Trophoblast cell (in vitro differentiated cells and primary cell): ENCODE measurements around the gene CYTH2.
"Not testable (repeated sequence)": the region's sequence is repeated elsewhere in the genome, so short reads cannot be mapped to it uniquely, and the experiment has no call there.

Source experiments
- DNase-seq, 2 donors: peaks; one replicate each; pipeline ENCODE4 v3.0.0-alpha.2; 2016
- H2AFZ ChIP-seq: 2 replicates; pipeline ENCODE4 v1.6.1; 2013; ENCODE audit warnings: low read length, moderate library complexity, mild to moderate bottlenecking; ENCODE audit not compliant: insufficient read depth, poor library complexity
- H2AK5ac ChIP-seq: 2 replicates; pipeline ENCODE4 v1.6.1; 2013; ENCODE audit warnings: mild to moderate bottlenecking, low read length
- H2BK120ac ChIP-seq: 2 replicates; pipeline ENCODE4 v1.6.1; 2013; ENCODE audit warnings: low read length, mild to moderate bottlenecking, moderate library complexity; ENCODE audit not compliant: insufficient read depth, poor library complexity
- H2BK12ac ChIP-seq: 2 replicates; pipeline ENCODE4 v1.6.1; 2013; ENCODE audit warnings: mild to moderate bottlenecking, low read length, moderate library complexity
- H2BK5ac ChIP-seq: 2 replicates; pipeline ENCODE4 v1.6.1; 2013; ENCODE audit warnings: low read length, low read depth, moderate library complexity, mild to moderate bottlenecking; ENCODE audit not compliant: poor library complexity
- H3K14ac ChIP-seq: 2 replicates; pipeline ENCODE4 v1.6.1; 2013; ENCODE audit warnings: mild to moderate bottlenecking, low read length
- H3K18ac ChIP-seq: 2 replicates; pipeline ENCODE4 v1.6.1; 2013; ENCODE audit warnings: mild to moderate bottlenecking, low read length
- H3K23ac ChIP-seq: 2 replicates; pipeline ENCODE4 v1.6.1; 2013; ENCODE audit warnings: low read length
- H3K27ac ChIP-seq: 2 replicates; pipeline ENCODE4 v1.5.1; 2013; ENCODE audit warnings: low read depth, mild to moderate bottlenecking, inconsistent platforms, low read length, moderate library complexity
- H3K27me3 ChIP-seq: 2 replicates; pipeline ENCODE4 v1.6.1; 2013; ENCODE audit warnings: inconsistent platforms, mild to moderate bottlenecking, low read length, moderate library complexity; ENCODE audit not compliant: insufficient read depth
- H3K36me3 ChIP-seq, 2 experiments: 1 replicate in 1 of 2; 2 replicates in 1 of 2; pipeline ENCODE4 v1.6.1; 2013; ENCODE audit warnings: low read length in 2 of 2, mild to moderate bottlenecking in 2 of 2, moderate library complexity in 1 of 2; ENCODE audit not compliant: insufficient read depth in 2 of 2, control insufficient read depth in 1 of 2
- H3K4ac ChIP-seq: 2 replicates; pipeline ENCODE4 v1.6.1; 2013; ENCODE audit warnings: low read depth, mild to moderate bottlenecking, low read length, moderate library complexity
- H3K4me1 ChIP-seq, 2 experiments: 1 replicate in 1 of 2; 2 replicates in 1 of 2; pipeline ENCODE4 v1.6.1; 2013; ENCODE audit warnings: low read length in 2 of 2, mild to moderate bottlenecking in 2 of 2, moderate library complexity in 1 of 2; ENCODE audit not compliant: insufficient read depth in 2 of 2, control insufficient read depth in 1 of 2
- H3K4me2 ChIP-seq: 2 replicates; pipeline ENCODE4 v1.6.1; 2013; ENCODE audit warnings: inconsistent platforms, mild to moderate bottlenecking, low read length, moderate library complexity
- H3K4me3 ChIP-seq: 2 replicates; pipeline ENCODE4 v1.5.1; 2013; ENCODE audit warnings: mild to moderate bottlenecking, low read depth, low read length, inconsistent platforms
- H3K79me1 ChIP-seq: one replicate; pipeline ENCODE4 v1.6.1; 2013; ENCODE audit warnings: low read length
- H3K79me2 ChIP-seq: 2 replicates; pipeline ENCODE4 v1.6.1; 2013; ENCODE audit warnings: low read length, mild to moderate bottlenecking; ENCODE audit not compliant: control insufficient read depth, insufficient read depth, poor library complexity
- H3K9ac ChIP-seq: 2 replicates; pipeline ENCODE4 v1.6.1; 2013; ENCODE audit warnings: mild to moderate bottlenecking, low read length
- H3K9me3 ChIP-seq: 2 replicates; pipeline ENCODE4 v1.6.1; 2013; ENCODE audit warnings: low read depth, mild to moderate bottlenecking, control low read depth, inconsistent platforms, low read length; ENCODE audit not compliant: insufficient read depth
- H4K12ac ChIP-seq: 2 replicates; pipeline ENCODE4 v1.6.1; 2013; ENCODE audit warnings: low read depth, mild to moderate bottlenecking, low read length, moderate library complexity
- H4K8ac ChIP-seq: 2 replicates; pipeline ENCODE4 v1.6.1; 2013; ENCODE audit warnings: low read depth, mild to moderate bottlenecking, low read length, moderate library complexity
- H4K91ac ChIP-seq: one replicate; pipeline ENCODE4 v1.6.1; 2013; ENCODE audit warnings: low read depth, mild to moderate bottlenecking, low read length, moderate library complexity
- WGBS: extraction: QIAGEN DNeasy Blood & Tissue Kit; methylation state at CpG from one replicate; pipeline ENCODE4 v1.1.7; 2013; ENCODE audit warnings: missing lambda C conversion rate; ENCODE audit not compliant: insufficient read length, insufficient coverage; ENCODE audit errors: extremely low coverage; 5-methylcytosine and 5-hydroxymethylcytosine counted together

The CYTH2 gene

GRCh38 chr19:48483301-48483700, 14.1 kb downstream of the CYTH2 start:
- Histone ChIP-seq H3K79me1 (no peaks in the 10 kb centered on the region), H4K12ac (no peak overlapping the region), H3K14ac (no peak overlapping the region), H3K27me3 (no peaks in the 10 kb centered on the region), H4K8ac (no peak overlapping the region), H2BK5ac (no peak overlapping the region), H4K91ac (no peak overlapping the region), H3K36me3 (peaks cover 33 to 35% of the 10 kb centered on the region in 2 experiments), H3K27ac (no peak overlapping the region), H3K9ac (no peak overlapping the region), H2BK12ac (no peak overlapping the region), H3K23ac (no peak overlapping the region), H3K4me1 (no peaks in the 10 kb centered on the region), H3K4me2 (no peak overlapping the region), H2BK120ac (no peak overlapping the region), H3K18ac (no peak overlapping the region), H2AFZ (no peak overlapping the region), H3K79me2 (no peaks in the 10 kb centered on the region), H3K9me3 (no peaks in the 10 kb centered on the region), H3K4me3 (no peak overlapping the region), H2AK5ac (no peak overlapping the region), H3K4ac (no peak overlapping the region)
- DNase-seq = no peak
- WGBS = no CpG with 5 or more reads among the region's 3 CpGs

GRCh38 chr19:48484247-48484893, 15.2 kb downstream of the CYTH2 start:
- Histone ChIP-seq H3K4me1 (no peaks in the 10 kb centered on the region), H2AFZ (no peak overlapping the region), H2BK5ac (no peak overlapping the region), H4K8ac (no peak overlapping the region), H3K4ac (no peak overlapping the region), H3K9me3 (no peaks in the 10 kb centered on the region), H3K79me1 (no peaks in the 10 kb centered on the region), H3K4me2 (no peak overlapping the region), H3K79me2 (no peaks in the 10 kb centered on the region), H4K91ac (no peak overlapping the region), H3K14ac (no peak overlapping the region), H3K4me3 (no peak overlapping the region), H2BK120ac (no peak overlapping the region), H3K18ac (no peak overlapping the region), H2BK12ac (no peak overlapping the region), H2AK5ac (no peak overlapping the region), H3K27ac (no peak overlapping the region), H3K36me3 (peaks cover 24 to 25% of the 10 kb centered on the region in 2 experiments), H3K27me3 (no peaks in the 10 kb centered on the region), H3K23ac (no peak overlapping the region), H3K9ac (no peak overlapping the region), H4K12ac (no peak overlapping the region)
- no CpG with 5 or more reads among the region's 16 CpGs for WGBS
- no peak for DNase-seq

- Histone ChIP-seq H3K27me3 (no peaks in the 10 kb centered on the region), H3K18ac (no peak overlapping the region), H3K79me2 (no peaks in the 10 kb centered on the region), H3K4ac (no peak overlapping the region), H3K9ac (no peak overlapping the region), H3K23ac (no peak overlapping the region), H2AFZ (no peak overlapping the region), H4K8ac (no peak overlapping the region), H2BK120ac (no peak overlapping the region), H3K4me1 (no peaks in the 10 kb centered on the region), H3K27ac (no peak overlapping the region), H3K14ac (no peak overlapping the region), H2AK5ac (no peak overlapping the region), H3K4me2 (no peak overlapping the region), H3K4me3 (no peak overlapping the region), H3K36me3 (peaks cover 17 to 18% of the 10 kb centered on the region in 2 experiments), H2BK5ac (no peak overlapping the region), H3K79me1 (no peaks in the 10 kb centered on the region), H4K12ac (no peak overlapping the region), H2BK12ac (no peak overlapping the region), H4K91ac (no peak overlapping the region), H3K9me3 (no peaks in the 10 kb centered on the region)
- no peak for DNase-seq
- no CpG with 5 or more reads among the region's 37 CpGs for WGBS
Measured at GRCh38 chr19:48484931-48485612, 15.9 kb downstream of the CYTH2 start.

GRCh38 chr19:48486706-48487105, 17.5 kb downstream of the CYTH2 start:
- H3K4me1 ChIP-seq = not testable (repeated sequence)

More at GRCh38 chr19:48486706-48487105, 17.5 kb downstream of the CYTH2 start:
- not testable (repeated sequence) for H3K9ac ChIP-seq, H4K12ac ChIP-seq, H4K91ac ChIP-seq, H3K9me3 ChIP-seq, H4K8ac ChIP-seq, H3K36me3 ChIP-seq, H2AFZ ChIP-seq, H2BK5ac ChIP-seq, H3K27me3 ChIP-seq, H2AK5ac ChIP-seq, H3K23ac ChIP-seq, H2BK120ac ChIP-seq, H3K79me2 ChIP-seq, H3K4ac ChIP-seq, H3K4me3 ChIP-seq, H3K79me1 ChIP-seq, H3K27ac ChIP-seq, H3K18ac ChIP-seq, H3K4me2 ChIP-seq, H2BK12ac ChIP-seq, H3K14ac ChIP-seq
- no CpG with 5 or more reads among the region's 10 CpGs for WGBS
- peak in 1 of 2 donors; percentile 22 for DNase-seq
